NCI-H187 (cell line): ENCODE data around the gene SNAPC2.

Source experiments
- DNase-seq, 2 experiments: peaks; one replicate each; lab custom pipeline; 2025; lab: John Stamatoyannopoulos, UW

The SNAPC2 gene

DNA sequence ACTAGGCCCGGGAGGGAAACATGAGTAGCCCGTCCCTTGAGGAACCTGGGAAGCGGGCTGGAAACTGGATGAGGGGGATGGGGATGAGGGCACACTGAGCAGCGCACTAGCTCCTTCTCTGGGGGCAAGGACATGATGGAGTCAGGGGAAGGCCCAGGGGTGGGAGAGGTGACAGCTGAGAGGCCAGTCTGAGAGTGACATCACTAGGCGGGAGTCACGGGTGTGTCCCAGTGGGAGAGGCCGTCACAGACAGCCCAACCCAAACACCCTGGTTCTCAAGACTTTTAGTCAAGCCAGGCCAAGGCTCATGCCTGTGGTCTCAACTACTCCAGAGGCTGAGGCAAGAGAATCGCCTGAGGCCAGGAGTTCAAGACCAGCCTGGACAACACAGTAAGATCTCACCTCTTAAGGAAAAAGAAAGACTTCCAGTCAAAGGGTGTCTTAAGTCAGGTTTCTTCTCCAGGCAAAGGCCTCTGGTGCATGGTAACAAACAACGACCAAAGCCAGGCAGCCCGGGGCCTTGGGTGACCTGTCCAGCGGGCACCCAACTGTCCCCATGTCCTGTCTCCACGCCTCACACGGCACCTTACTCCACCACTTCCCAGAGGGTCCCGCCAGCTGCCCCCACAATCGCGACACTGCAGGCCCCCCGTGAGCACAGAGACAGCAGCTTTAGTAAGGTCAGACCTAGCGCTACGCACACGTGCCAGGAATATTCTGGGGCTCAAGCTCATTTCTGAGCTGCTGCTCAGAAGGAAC, 48.8 kb downstream of the SNAPC2 start:
- DNase-seq = no peak

DNA sequence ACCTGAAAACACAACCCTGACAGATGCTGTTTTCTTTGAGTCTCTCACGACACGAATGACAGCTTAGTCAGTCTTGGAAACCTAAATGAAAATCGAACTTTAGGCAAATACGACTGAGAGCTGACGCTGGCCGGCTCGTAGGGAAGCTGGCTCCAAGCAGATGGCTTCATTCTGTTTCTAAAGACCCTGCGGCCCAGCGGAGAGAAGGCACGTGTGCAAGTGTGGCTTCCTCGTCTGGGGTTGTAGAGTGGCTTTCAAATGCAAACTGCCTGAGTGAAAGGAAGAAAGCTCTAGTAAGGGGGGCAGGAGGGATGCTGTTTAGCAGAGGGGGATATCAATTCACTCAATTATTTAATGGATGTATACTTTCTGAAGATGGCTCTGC, 49.4 kb downstream of the SNAPC2 start:
- DNase-seq = no peak

DNA sequence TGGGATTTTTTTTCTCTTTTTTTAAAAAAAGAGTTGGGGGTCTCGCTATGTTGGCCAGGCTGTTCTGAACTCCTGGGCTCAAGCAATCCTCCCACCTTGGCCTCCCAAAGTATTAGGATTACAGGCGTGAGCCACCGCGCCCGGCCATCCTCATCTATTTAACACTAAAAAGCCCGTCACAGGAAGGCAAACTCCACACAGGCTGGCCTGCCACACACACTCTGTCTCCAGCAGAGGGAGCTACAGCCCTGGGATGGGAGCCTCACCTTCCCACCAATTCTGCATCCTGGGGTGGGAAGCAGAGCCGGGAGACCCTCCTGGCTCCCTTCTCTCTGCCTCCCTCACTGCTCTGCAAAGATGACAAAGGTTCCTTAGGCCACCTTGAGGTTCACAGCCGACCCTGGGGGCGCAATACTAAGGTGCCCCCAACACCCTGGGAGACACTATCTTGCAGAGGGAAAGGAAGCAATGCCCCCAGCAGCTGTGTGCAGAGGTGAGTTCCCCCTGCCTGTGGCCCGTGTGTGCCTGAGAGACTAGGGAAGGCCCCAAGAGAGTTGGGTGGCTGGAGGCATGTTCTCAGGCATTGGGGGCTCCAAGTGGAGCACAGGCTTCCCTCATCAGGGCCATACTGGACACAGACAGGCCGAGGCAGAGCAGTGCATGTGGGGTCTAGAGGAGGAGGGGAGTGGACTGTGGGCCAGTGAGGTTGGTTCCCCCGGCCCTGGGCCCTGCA, 50.7 kb downstream of the SNAPC2 start:
- DNase-seq = no peak

DNA sequence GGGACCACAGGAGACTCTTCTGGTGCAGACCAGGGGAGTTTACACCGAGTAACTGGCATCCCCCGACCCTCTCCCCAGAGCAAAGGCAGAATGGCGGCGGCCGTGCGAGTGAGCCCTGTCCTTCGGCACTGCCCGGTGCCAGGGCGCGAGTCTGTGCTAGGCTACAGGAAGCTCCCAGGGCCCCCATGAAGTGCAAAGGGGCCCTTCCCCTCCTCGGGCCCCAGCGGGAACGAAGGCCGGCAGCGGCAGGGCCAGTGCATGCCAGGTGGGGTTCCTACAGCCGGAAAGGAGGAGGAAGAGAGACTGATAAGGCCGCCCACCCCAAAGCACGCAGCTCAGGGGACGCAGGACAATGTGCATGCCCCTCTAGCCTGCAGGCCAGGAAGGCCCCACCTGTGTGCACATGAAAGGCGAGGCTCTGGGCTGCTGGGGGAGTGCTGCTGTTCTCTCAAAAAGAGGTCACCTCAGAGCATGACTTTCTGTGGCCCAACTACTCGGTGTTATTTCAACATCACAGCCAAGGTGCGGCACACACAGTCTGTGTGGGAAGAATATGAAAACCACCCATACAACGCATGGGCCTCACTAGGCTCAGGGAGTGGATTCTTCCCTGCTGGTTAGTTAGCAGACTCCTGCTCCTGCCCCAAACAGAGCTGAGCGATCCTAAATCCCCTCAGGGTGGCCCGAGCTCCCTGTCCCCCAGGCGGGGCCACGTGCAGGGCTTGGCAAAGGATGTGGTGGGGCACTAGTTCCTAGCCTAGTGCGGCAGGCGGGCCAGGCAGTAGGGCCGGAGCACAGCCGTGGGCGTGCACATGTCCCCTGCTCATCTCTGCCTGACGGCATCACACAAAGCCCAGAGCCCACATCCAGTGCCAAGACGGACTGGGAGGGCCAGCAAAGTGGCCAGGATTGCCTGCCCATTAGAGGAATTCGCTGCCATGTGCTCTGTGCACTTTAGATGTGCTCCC, 51.7 kb downstream of the SNAPC2 start:
- no peak for DNase-seq
